ENCODE measurements around the gene VWA5A.

The VWA5A gene

GRCh38 chr11:124114942-124115781 is at the start of gene VWA5A:
TSS of gene VWA5A (plus strand) at chr11:124115450. CDS start at chr11:124117512, 2,062 bp downstream.
- H3K27me3 Mint-ChIP-seq (ENCODE audit: low read depth) = peaks cover 17% of the 10 kb centered on the region
- peak within 1 kb of the TSS; percentile 93 for H3K4me3 Mint-ChIP-seq
- H3K36me3 Mint-ChIP-seq (ENCODE audit: low read depth) = peaks cover 16% of the 10 kb centered on the region
- DNase-seq (ENCODE audit: low spot score) = peak; percentile 79
- H3K9me3 Mint-ChIP-seq = no peaks in the 10 kb centered on the region
- peak within 1 kb of the TSS; percentile 89 for H3K27ac Mint-ChIP-seq
- peaks cover 21% of the 10 kb centered on the region for H3K4me1 Mint-ChIP-seq (ENCODE audit: low read depth)

GRCh38 chr11:124068601-124069110 is 46.6 kb upstream of the VWA5A start:
- Mint-ChIP-seq H3K4me3 (no peak overlapping the region), H3K36me3 (ENCODE audit: low read depth) (no peaks in the 10 kb centered on the region), H3K27me3 (ENCODE audit: low read depth) (peaks cover 27% of the 10 kb centered on the region)

GRCh38 chr11:124069429-124070401 is 45.5 kb upstream of the VWA5A start:
- Mint-ChIP-seq H3K4me3 (peak overlapping the region; percentile 63), H3K36me3 (ENCODE audit: low read depth) (no peaks in the 10 kb centered on the region), H3K4me1 (ENCODE audit: low read depth) (peaks cover 17% of the 10 kb centered on the region), H3K9me3 (no peaks in the 10 kb centered on the region), H3K27me3 (ENCODE audit: low read depth) (peaks cover 25% of the 10 kb centered on the region), H3K27ac (no peak overlapping the region)
- peak; percentile 54 for DNase-seq (ENCODE audit: low spot score)

More at GRCh38 chr11:124068601-124069110, 46.6 kb upstream of the VWA5A start:
- no peak for DNase-seq (ENCODE audit: low spot score)
- Mint-ChIP-seq H3K9me3 (no peaks in the 10 kb centered on the region), H3K27ac (no peak overlapping the region), H3K4me1 (ENCODE audit: low read depth) (peaks cover 17% of the 10 kb centered on the region)

GRCh38 chr11:124070915-124071622 is 44.2 kb upstream of the VWA5A start:
- peak overlapping the region; percentile 13 for H3K4me3 Mint-ChIP-seq
- no peaks in the 10 kb centered on the region for H3K36me3 Mint-ChIP-seq (ENCODE audit: low read depth)
- DNase-seq (ENCODE audit: low spot score) = peak; percentile 47
- peaks cover 25% of the 10 kb centered on the region for H3K27me3 Mint-ChIP-seq (ENCODE audit: low read depth)
- H3K4me1 Mint-ChIP-seq (ENCODE audit: low read depth) = peaks cover 17% of the 10 kb centered on the region
- no peaks in the 10 kb centered on the region for H3K9me3 Mint-ChIP-seq
- H3K27ac Mint-ChIP-seq = no peak overlapping the region

- H3K9me3 Mint-ChIP-seq = no peaks in the 10 kb centered on the region
- H3K4me3 Mint-ChIP-seq = no peak overlapping the region
- DNase-seq (ENCODE audit: low spot score) = no peak
Measured at GRCh38 chr11:124071623-124071948, 43.7 kb upstream of the VWA5A start.

GRCh38 chr11:124072147-124072546 is 43.1 kb upstream of the VWA5A start:
- Mint-ChIP-seq H3K4me3 (no peak overlapping the region), H3K27me3 (ENCODE audit: low read depth) (peaks cover 28% of the 10 kb centered on the region)
- no peak for DNase-seq (ENCODE audit: low spot score)

More at GRCh38 chr11:124071623-124071948, 43.7 kb upstream of the VWA5A start:
- Mint-ChIP-seq H3K4me1 (ENCODE audit: low read depth) (peaks cover 21% of the 10 kb centered on the region), H3K27ac (no peak overlapping the region), H3K36me3 (ENCODE audit: low read depth) (no peaks in the 10 kb centered on the region), H3K27me3 (ENCODE audit: low read depth) (peaks cover 26% of the 10 kb centered on the region)

GRCh38 chr11:124074554-124074953 is 40.7 kb upstream of the VWA5A start:
- Mint-ChIP-seq H3K27me3 (ENCODE audit: low read depth) (peaks cover 23% of the 10 kb centered on the region), H3K36me3 (ENCODE audit: low read depth) (no peaks in the 10 kb centered on the region), H3K4me1 (ENCODE audit: low read depth) (peaks cover 15% of the 10 kb centered on the region), H3K27ac (no peak overlapping the region), H3K4me3 (no peak overlapping the region), H3K9me3 (no peaks in the 10 kb centered on the region)
- no peak for DNase-seq (ENCODE audit: low spot score)

More at GRCh38 chr11:124072147-124072546, 43.1 kb upstream of the VWA5A start:
- Mint-ChIP-seq H3K4me1 (ENCODE audit: low read depth) (peaks cover 22% of the 10 kb centered on the region), H3K27ac (no peak overlapping the region), H3K36me3 (ENCODE audit: low read depth) (no peaks in the 10 kb centered on the region), H3K9me3 (no peaks in the 10 kb centered on the region)

GRCh38 chr11:124075492-124075840 is 39.8 kb upstream of the VWA5A start:
- Mint-ChIP-seq H3K27me3 (ENCODE audit: low read depth) (peaks cover 23% of the 10 kb centered on the region), H3K4me3 (no peak overlapping the region), H3K36me3 (ENCODE audit: low read depth) (no peaks in the 10 kb centered on the region), H3K4me1 (ENCODE audit: low read depth) (peaks cover 11% of the 10 kb centered on the region), H3K9me3 (no peaks in the 10 kb centered on the region), H3K27ac (no peak overlapping the region)
- DNase-seq (ENCODE audit: low spot score) = no peak

GRCh38 chr11:124075841-124076651 is 39.2 kb upstream of the VWA5A start:
- H3K4me1 Mint-ChIP-seq (ENCODE audit: low read depth) = peaks cover 8% of the 10 kb centered on the region
- H3K27me3 Mint-ChIP-seq (ENCODE audit: low read depth) = peaks cover 23% of the 10 kb centered on the region
- H3K36me3 Mint-ChIP-seq (ENCODE audit: low read depth) = no peaks in the 10 kb centered on the region
- no peaks in the 10 kb centered on the region for H3K9me3 Mint-ChIP-seq
- H3K27ac Mint-ChIP-seq = no peak overlapping the region
- no peak for DNase-seq (ENCODE audit: low spot score)
- peak overlapping the region; percentile 26 for H3K4me3 Mint-ChIP-seq

- DNase-seq (ENCODE audit: low spot score) = no peak
- peaks cover 28% of the 10 kb centered on the region for H3K27me3 Mint-ChIP-seq (ENCODE audit: low read depth)
- H3K36me3 Mint-ChIP-seq (ENCODE audit: low read depth) = no peaks in the 10 kb centered on the region
- H3K9me3 Mint-ChIP-seq = no peaks in the 10 kb centered on the region
- peak overlapping the region; percentile 6 for H3K27ac Mint-ChIP-seq
- H3K4me1 Mint-ChIP-seq (ENCODE audit: low read depth) = peaks cover 5% of the 10 kb centered on the region
- H3K4me3 Mint-ChIP-seq = no peak overlapping the region
Measured at GRCh38 chr11:124077266-124077665, 38.0 kb upstream of the VWA5A start.

- Mint-ChIP-seq H3K4me3 (no peak overlapping the region), H3K9me3 (no peaks in the 10 kb centered on the region), H3K4me1 (ENCODE audit: low read depth) (peaks cover 5% of the 10 kb centered on the region), H3K27me3 (ENCODE audit: low read depth) (peaks cover 31% of the 10 kb centered on the region), H3K27ac (no peak overlapping the region), H3K36me3 (ENCODE audit: low read depth) (no peaks in the 10 kb centered on the region)
- DNase-seq (ENCODE audit: low spot score) = no peak
Measured at GRCh38 chr11:124078591-124078990, 36.7 kb upstream of the VWA5A start.

GRCh38 chr11:124079631-124080326 is 35.5 kb upstream of the VWA5A start:
- Mint-ChIP-seq H3K4me3 (no peak overlapping the region), H3K27me3 (ENCODE audit: low read depth) (peaks cover 31% of the 10 kb centered on the region), H3K9me3 (no peaks in the 10 kb centered on the region), H3K36me3 (ENCODE audit: low read depth) (no peaks in the 10 kb centered on the region), H3K27ac (no peak overlapping the region), H3K4me1 (ENCODE audit: low read depth) (peaks cover 5% of the 10 kb centered on the region)
- no peak for DNase-seq (ENCODE audit: low spot score)
